GM12878 (cell line): ENCODE data around the gene IMMP2L.
"Not testable (repeated sequence)": the region's sequence is repeated elsewhere in the genome, so short reads cannot be mapped to it uniquely, and the experiment has no call there.

Source experiments
- CTCF ChIP-seq, 3 experiments: IDR thresholded peaks in 2 of 3; conservative IDR thresholded peaks in 1 of 3; 2 replicates each; pipeline ENCODE4 v1.5.1; 2011; ENCODE audit warnings: low read depth in 3 of 3, low read length in 3 of 3, mild to moderate bottlenecking in 3 of 3, control low read depth in 2 of 3, moderate library complexity in 2 of 3, inconsistent platforms in 1 of 3, mixed read lengths in 1 of 3; ENCODE audit not compliant: control insufficient read depth in 2 of 3, insufficient read depth in 1 of 3; ENCODE audit errors: extremely low read depth in 1 of 3
- PKNOX1 ChIP-seq: fragments of 450-650 bp; IDR thresholded peaks from 2 replicates; pipeline ENCODE4 v1.6.1; 2016; ENCODE audit warnings: mild to moderate bottlenecking
- POLR2AphosphoS2 ChIP-seq: IDR thresholded peaks from 2 replicates; pipeline ENCODE4 v1.6.1; 2011; ENCODE audit warnings: low read depth, mild to moderate bottlenecking, low read length, improper control_type of control experiment, moderate library complexity
- ZNF687 ChIP-seq: fragments of 450-650 bp; IDR thresholded peaks from 2 replicates; pipeline ENCODE4 v1.6.1; 2017; ENCODE audit warnings: mild to moderate bottlenecking, moderate library complexity

- not testable (repeated sequence) for TF ChIP-seq ZNF687; PKNOX1; POLR2AphosphoS2; CTCF (IDR thresholded peaks at IDR 0.05 in 2 of 3, conservative IDR thresholded peaks at IDR 0.05 in 1 of 3; ENCODE audit: control insufficient read depth in 2 of 3, extremely low read depth in 1 of 3, insufficient read depth in 1 of 3, low read depth in 3 of 3, low read length in 3 of 3)
Measured at GRCh38 chr7:111249807-111250206, 312.5 kb downstream of the IMMP2L start.
